CD8-positive, alpha-beta memory T cell (primary cell): ENCODE data around the gene LIPA. TPM values are rescaled to one million over a fixed set of nuclear protein-coding genes. Genes with fewer than 3 reads are reported as not detected.
"Not testable (repeated sequence)": the region's sequence is repeated elsewhere in the genome, so short reads cannot be mapped to it uniquely, and the experiment has no call there.

ENCODE experiments used
- CTCF ChIA-PET: fragments of 350-600 bp; sonication (Branson Sonifier 250); formaldehyde crosslinking; loops from one replicate; lab custom pipeline; 2021; ENCODE audit warnings: antibody characterized with exemption; lab: Charles Lee
- POLR2A ChIA-PET: fragments of 350-600 bp; sonication (Branson Sonifier 250); formaldehyde crosslinking; loops from one replicate; lab custom pipeline; 2021; ENCODE audit warnings: antibody characterized with exemption; lab: Charles Lee
- DNase-seq, 5 donors: peaks; one replicate each; pipeline versions ENCODE4 v3.0.0 to v3.0.0-alpha.2; 2020 to 2022; ENCODE audit warnings: mixed read lengths in 1 of 5
- H3K27ac ChIP-seq: one replicate; pipeline ENCODE4 v1.7.0; 2013; ENCODE audit warnings: low read depth, mild to moderate bottlenecking, low read length, moderate library complexity
- H3K27me3 ChIP-seq: 2 replicates; pipeline ENCODE4 v1.7.0; 2013; ENCODE audit warnings: low read length, mild to moderate bottlenecking; ENCODE audit not compliant: insufficient read depth, poor library complexity, severe bottlenecking
- H3K36me3 ChIP-seq: 2 replicates; pipeline ENCODE4 v1.7.0; 2013; ENCODE audit warnings: mild to moderate bottlenecking, low read length, moderate library complexity; ENCODE audit not compliant: insufficient read depth
- H3K4me1 ChIP-seq: 2 replicates; pipeline ENCODE4 v1.7.0; 2013; ENCODE audit warnings: mild to moderate bottlenecking, low read length, moderate library complexity; ENCODE audit not compliant: insufficient read depth
- H3K4me3 ChIP-seq: 2 replicates; pipeline ENCODE4 v1.7.0; 2013; ENCODE audit warnings: mild to moderate bottlenecking, low read length
- H3K9me3 ChIP-seq: 2 replicates; pipeline ENCODE4 v1.7.0; 2013; ENCODE audit warnings: mild to moderate bottlenecking, low read length
- H3K27ac Mint-ChIP-seq, 8 donors: one replicate each; pipeline ENCODE4 v1.8.0; 2020 to 2021; ENCODE audit warnings: mixed read lengths in 8 of 8, mild to moderate bottlenecking in 6 of 8, inconsistent platforms in 3 of 8, moderate library complexity in 3 of 8
- H3K27me3 Mint-ChIP-seq, 2 donors: one replicate each; pipeline ENCODE4 v1.8.0; 2020 to 2021; ENCODE audit warnings: mixed read lengths in 2 of 2, mild to moderate bottlenecking in 1 of 2, moderate library complexity in 1 of 2
- H3K36me3 Mint-ChIP-seq, 3 donors: one replicate each; pipeline ENCODE4 v1.8.0; 2020 to 2021; ENCODE audit warnings: mixed read lengths in 3 of 3, inconsistent platforms in 1 of 3, mild to moderate bottlenecking in 1 of 3
- H3K4me1 Mint-ChIP-seq, 3 donors: one replicate each; pipeline ENCODE4 v1.8.0; 2020 to 2021; ENCODE audit warnings: mixed read lengths in 3 of 3, inconsistent platforms in 1 of 3, mild to moderate bottlenecking in 1 of 3
- H3K4me3 Mint-ChIP-seq, 7 donors: one replicate each; pipeline ENCODE4 v1.8.0; 2020 to 2021; ENCODE audit warnings: mixed read lengths in 7 of 7, mild to moderate bottlenecking in 6 of 7, moderate library complexity in 4 of 7, inconsistent platforms in 2 of 7
- H3K9me3 Mint-ChIP-seq, 5 donors: one replicate each; pipeline ENCODE4 v1.8.0; 2020 to 2022; ENCODE audit warnings: mixed read lengths in 5 of 5, mild to moderate bottlenecking in 3 of 5, moderate library complexity in 2 of 5, inconsistent platforms in 1 of 5
- polyA plus RNA-seq: library from polyadenylated mRNA; unstranded; fragments of 300-500 nt; fragmentation: Illumina TruSeq; gene quantifications from one replicate; pipeline ENCODE4 v1.2.3, GENCODE V29; 2021
- total RNA-seq, 2 experiments: library from RNA; stranded (reverse); gene quantifications; one replicate each; pipeline ENCODE4 v1.2.3, GENCODE V29; 2021

Gene LIPA
- total and polyA plus RNA-seq, 3 experiments from 2014 or later: 22.9 to 98.0 (median 23.9) TPM

DNA sequence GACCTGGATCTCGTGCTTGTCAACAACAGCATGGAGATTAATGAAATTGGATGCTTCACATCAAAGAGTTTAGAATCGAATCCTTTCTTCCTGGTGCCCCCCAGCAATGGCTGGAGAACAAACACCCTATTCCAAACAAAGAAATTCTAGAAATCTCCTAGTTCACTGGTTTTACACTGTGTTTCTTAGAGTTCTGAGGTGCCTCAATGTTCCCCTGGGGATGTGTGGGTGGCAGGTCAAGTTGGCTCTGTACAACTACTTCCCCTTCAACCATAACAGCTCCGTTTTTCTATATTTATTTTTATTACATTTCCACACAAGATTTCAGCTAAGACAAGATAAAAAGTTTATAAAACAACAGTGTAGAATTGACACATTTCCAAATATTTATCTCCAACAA lies 66.9 kb downstream of the LIPA start:
- H3K9me3 Mint-ChIP-seq: peaks cover 0 to 5% (median 3%) of the 10 kb centered on the region in 5 donors
- no peak overlapping the region for H3K27ac ChIP-seq
- POLR2A ChIA-PET: no interaction called here
- H3K4me3 ChIP-seq: no peak overlapping the region
- H3K4me1 ChIP-seq: no peaks in the 10 kb centered on the region
- H3K4me1 Mint-ChIP-seq: peaks cover 0 to 3% (median 0%) of the 10 kb centered on the region in 3 donors
- H3K27me3 Mint-ChIP-seq: peaks cover 9 to 41% of the 10 kb centered on the region in 2 donors
- no peak overlapping the region for H3K27ac Mint-ChIP-seq
- no peaks in the 10 kb centered on the region for H3K36me3 ChIP-seq
- no peaks in the 10 kb centered on the region for H3K9me3 ChIP-seq
- CTCF ChIA-PET: no interaction called here
- DNase-seq: no peak
- no peak overlapping the region for H3K4me3 Mint-ChIP-seq
- peaks cover 0 to 4% (median 0%) of the 10 kb centered on the region in 3 donors for H3K36me3 Mint-ChIP-seq
- H3K27me3 ChIP-seq: no peaks in the 10 kb centered on the region

DNA sequence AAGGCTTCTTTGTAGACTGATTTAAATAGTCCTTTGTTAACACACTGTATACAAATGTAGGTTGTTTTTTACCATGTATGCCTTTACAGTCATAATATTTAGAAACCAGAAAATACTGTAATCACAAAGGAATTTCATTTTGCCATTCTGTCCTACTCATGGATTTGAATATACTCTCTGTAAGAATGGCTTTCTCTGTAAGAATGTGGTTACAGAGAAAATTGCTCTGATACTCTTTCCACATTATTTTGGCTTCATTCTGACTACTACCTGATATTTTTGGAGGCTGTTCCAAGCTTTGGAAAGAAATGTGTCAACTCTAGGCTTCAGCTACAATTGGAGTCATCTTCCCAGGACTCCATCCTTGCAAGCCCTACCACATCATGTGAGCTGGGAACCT lies 68.0 kb downstream of the LIPA start:
- DNase-seq: no peak
- peaks cover 0 to 4% (median 0%) of the 10 kb centered on the region in 3 donors for H3K36me3 Mint-ChIP-seq
- POLR2A ChIA-PET: no interaction called here
- no peaks in the 10 kb centered on the region for H3K4me1 ChIP-seq
- H3K27me3 ChIP-seq: no peaks in the 10 kb centered on the region
- H3K27ac Mint-ChIP-seq: no peak overlapping the region
- no peak overlapping the region for H3K27ac ChIP-seq
- H3K4me3 ChIP-seq: no peak overlapping the region
- peaks cover 10 to 37% of the 10 kb centered on the region in 2 donors for H3K27me3 Mint-ChIP-seq
- H3K4me3 Mint-ChIP-seq: no peak overlapping the region
- CTCF ChIA-PET: no interaction called here
- H3K9me3 Mint-ChIP-seq: peaks cover 0 to 3% (median under 1%) of the 10 kb centered on the region in 5 donors
- H3K36me3 ChIP-seq: no peaks in the 10 kb centered on the region
- H3K9me3 ChIP-seq: no peaks in the 10 kb centered on the region
- H3K4me1 Mint-ChIP-seq: peaks cover 0 to 3% (median 0%) of the 10 kb centered on the region in 3 donors

DNA sequence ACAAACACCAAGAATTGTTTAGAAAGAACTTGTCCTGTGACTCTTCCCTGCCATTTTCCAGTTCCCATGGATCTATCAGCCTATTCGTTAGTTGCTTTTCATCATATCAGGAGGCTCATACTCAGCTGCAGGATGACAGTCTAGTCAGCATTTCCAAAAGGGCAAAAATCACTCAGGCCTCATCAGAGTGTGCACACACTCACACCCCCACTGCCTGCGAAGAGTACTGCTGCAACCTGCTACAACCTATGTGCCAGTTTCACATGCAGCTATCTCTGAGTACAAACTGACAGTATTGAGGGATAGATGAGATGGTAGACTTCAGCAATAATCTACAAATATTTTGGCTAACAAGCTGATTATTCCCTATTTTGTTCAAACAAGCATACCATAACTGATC lies 68.7 kb downstream of the LIPA start:
- Mint-ChIP-seq H3K27me3 (peaks cover 6 to 37% of the 10 kb centered on the region in 2 donors), H3K36me3 (peaks cover 0 to 4% (median 0%) of the 10 kb centered on the region in 3 donors), H3K4me1 (peaks cover 0 to 3% (median 0%) of the 10 kb centered on the region in 3 donors), H3K27ac (no peak overlapping the region), H3K4me3 (no peak overlapping the region), H3K9me3 (peaks cover 0 to 3% (median 0%) of the 10 kb centered on the region in 5 donors)
- CTCF ChIA-PET: no interaction called here
- Histone ChIP-seq H3K9me3 (no peaks in the 10 kb centered on the region), H3K4me3 (no peak overlapping the region), H3K27ac (no peak overlapping the region), H3K27me3 (no peaks in the 10 kb centered on the region), H3K4me1 (no peaks in the 10 kb centered on the region), H3K36me3 (no peaks in the 10 kb centered on the region)
- no peak for DNase-seq
- POLR2A ChIA-PET: no interaction called here

DNA sequence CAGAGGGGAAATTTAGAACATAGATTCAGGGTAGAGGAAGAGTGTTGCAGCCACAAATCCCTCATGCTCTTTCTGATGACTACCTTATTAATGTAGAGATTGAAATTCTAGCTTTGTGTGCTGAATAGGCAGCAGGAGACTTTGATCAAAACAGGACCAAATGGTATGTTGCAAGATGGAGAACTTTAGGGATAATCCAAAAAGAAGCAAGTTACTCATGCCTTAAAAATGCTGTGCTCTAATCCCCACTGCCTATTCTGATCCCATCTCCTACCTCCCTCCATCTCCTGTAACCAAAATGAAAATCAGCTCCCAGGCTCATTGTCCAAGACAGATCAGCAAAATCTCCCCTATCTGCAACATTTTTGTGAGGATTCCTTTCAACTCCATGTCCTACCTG lies 75.8 kb downstream of the LIPA start:
- ChIA-PET POLR2A (no interaction called here), CTCF (interaction anchor here (0.8 kb wide), 1 partner anchor 146 kb away, joined by 3 read pairs; no protein-coding TSS in a partner anchor)
- Mint-ChIP-seq H3K36me3 (peaks cover 0 to 4% (median 0%) of the 10 kb centered on the region in 3 donors), H3K4me1 (no peaks in the 10 kb centered on the region), H3K27ac (no peak overlapping the region), H3K27me3 (peaks cover 6 to 36% of the 10 kb centered on the region in 2 donors), H3K9me3 (peaks cover 0 to 3% (median 0%) of the 10 kb centered on the region in 5 donors), H3K4me3 (no peak overlapping the region)
- no peak overlapping the region for H3K4me3 ChIP-seq
- no peak overlapping the region for H3K27ac ChIP-seq
- no peaks in the 10 kb centered on the region for H3K4me1 ChIP-seq
- H3K9me3 ChIP-seq: no peaks in the 10 kb centered on the region
- no peak for DNase-seq
- no peaks in the 10 kb centered on the region for H3K27me3 ChIP-seq
- H3K36me3 ChIP-seq: no peaks in the 10 kb centered on the region

DNA sequence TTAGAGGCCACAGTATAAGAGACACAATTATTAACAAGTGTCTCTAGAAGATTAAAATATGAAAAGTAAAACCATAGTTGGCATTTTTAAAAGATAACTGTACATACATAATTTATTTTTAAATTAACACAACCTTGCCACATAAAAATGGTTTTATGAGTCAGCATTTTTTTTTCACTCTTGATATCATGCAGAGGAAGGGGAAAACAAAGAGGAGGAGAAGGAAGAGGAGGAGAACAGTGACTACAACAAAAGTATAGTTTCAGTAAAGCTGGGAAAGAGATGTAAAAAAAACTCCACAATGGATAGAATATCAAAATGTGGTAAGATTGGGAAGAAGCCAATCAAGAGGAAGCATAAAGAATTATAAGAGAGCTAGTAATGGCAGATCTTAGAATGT lies 78.5 kb downstream of the LIPA start:
- no peaks in the 10 kb centered on the region for H3K4me1 Mint-ChIP-seq
- H3K36me3 Mint-ChIP-seq: no peaks in the 10 kb centered on the region
- POLR2A ChIA-PET: no interaction called here
- H3K36me3 ChIP-seq: no peaks in the 10 kb centered on the region
- peaks cover 9 to 41% of the 10 kb centered on the region in 2 donors for H3K27me3 Mint-ChIP-seq
- H3K27ac Mint-ChIP-seq: no peak overlapping the region
- CTCF ChIA-PET: no interaction called here
- no peak for DNase-seq
- H3K27ac ChIP-seq: no peak overlapping the region
- no peak overlapping the region for H3K4me3 Mint-ChIP-seq
- H3K27me3 ChIP-seq: no peaks in the 10 kb centered on the region
- H3K4me1 ChIP-seq: no peaks in the 10 kb centered on the region
- H3K9me3 ChIP-seq: no peaks in the 10 kb centered on the region
- no peak overlapping the region for H3K4me3 ChIP-seq
- no peaks in the 10 kb centered on the region for H3K9me3 Mint-ChIP-seq

DNA sequence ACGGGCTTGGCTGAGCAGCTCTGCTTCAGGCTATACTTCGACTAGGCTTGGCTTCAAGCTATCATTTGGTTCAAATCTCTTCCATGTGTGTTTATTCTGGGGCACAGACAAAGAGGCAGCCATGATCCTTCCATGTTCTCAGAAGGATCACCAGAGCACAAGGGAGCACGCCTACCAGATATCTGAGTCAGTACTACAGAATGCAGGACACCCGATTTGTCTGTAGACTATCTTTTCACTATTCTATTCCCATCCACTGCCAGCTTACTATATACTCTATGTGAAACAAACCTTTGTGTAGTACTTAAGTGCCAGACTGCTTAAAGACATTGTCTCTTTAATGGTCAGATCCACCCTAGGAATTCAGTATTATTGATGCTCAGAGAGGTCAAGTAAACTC lies 79.6 kb downstream of the LIPA start:
- Mint-ChIP-seq H3K36me3 (no peaks in the 10 kb centered on the region), H3K27ac (no peak overlapping the region), H3K9me3 (no peaks in the 10 kb centered on the region), H3K4me3 (no peak overlapping the region), H3K27me3 (peaks cover 9 to 41% of the 10 kb centered on the region in 2 donors), H3K4me1 (no peaks in the 10 kb centered on the region)
- H3K36me3 ChIP-seq: no peaks in the 10 kb centered on the region
- H3K9me3 ChIP-seq: no peaks in the 10 kb centered on the region
- ChIA-PET POLR2A (no interaction called here), CTCF (interaction anchor here (1.5 kb wide), 1 partner anchor 143 kb away, joined by 3 read pairs; no protein-coding TSS in a partner anchor)
- no peak for DNase-seq
- H3K27me3 ChIP-seq: no peaks in the 10 kb centered on the region
- H3K27ac ChIP-seq: no peak overlapping the region
- H3K4me3 ChIP-seq: no peak overlapping the region
- H3K4me1 ChIP-seq: no peaks in the 10 kb centered on the region

DNA sequence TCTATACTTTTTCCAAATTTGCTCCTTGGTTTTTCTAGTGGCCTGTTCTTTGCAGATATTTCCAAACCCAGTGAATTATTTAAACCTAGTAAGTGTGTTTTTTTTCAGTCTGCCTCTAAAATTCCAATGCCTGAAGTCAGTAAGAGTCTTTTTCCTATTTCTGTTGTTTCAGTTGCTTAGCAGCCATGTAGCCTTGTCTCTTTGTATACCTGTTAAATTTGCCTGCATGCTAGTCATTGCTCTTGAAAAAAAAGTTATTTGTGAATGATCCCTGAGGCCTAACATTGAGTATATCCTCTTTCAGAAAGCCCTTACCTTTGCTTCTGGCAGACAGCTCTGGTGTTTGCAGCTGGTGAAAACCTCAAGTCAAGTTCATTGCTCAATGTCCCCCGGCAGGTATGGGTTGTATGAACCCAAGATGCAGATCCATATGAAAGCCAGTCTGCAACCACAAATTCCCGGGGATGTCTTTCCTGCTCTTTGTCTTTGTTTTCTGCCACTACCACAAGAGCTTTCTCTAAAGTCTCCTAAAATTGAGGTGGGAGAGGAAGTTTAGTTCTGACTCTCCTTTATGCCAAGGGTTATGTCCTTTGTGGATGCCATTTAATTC lies 80.2 kb downstream of the LIPA start:
- Mint-ChIP-seq H3K4me1 (no peaks in the 10 kb centered on the region), H3K27ac (no peak overlapping the region), H3K36me3 (no peaks in the 10 kb centered on the region), H3K4me3 (no peak overlapping the region), H3K9me3 (no peaks in the 10 kb centered on the region), H3K27me3 (peaks cover 9 to 44% of the 10 kb centered on the region in 2 donors)
- POLR2A ChIA-PET: no interaction called here
- CTCF ChIA-PET: interaction anchor here (1.5 kb wide), 1 partner anchor 142 kb away, joined by 3 read pairs; no protein-coding TSS in a partner anchor
- Histone ChIP-seq H3K27ac (no peak overlapping the region), H3K36me3 (no peaks in the 10 kb centered on the region), H3K4me1 (no peaks in the 10 kb centered on the region), H3K4me3 (no peak overlapping the region), H3K27me3 (no peaks in the 10 kb centered on the region), H3K9me3 (no peaks in the 10 kb centered on the region)
- DNase-seq: no peak

DNA sequence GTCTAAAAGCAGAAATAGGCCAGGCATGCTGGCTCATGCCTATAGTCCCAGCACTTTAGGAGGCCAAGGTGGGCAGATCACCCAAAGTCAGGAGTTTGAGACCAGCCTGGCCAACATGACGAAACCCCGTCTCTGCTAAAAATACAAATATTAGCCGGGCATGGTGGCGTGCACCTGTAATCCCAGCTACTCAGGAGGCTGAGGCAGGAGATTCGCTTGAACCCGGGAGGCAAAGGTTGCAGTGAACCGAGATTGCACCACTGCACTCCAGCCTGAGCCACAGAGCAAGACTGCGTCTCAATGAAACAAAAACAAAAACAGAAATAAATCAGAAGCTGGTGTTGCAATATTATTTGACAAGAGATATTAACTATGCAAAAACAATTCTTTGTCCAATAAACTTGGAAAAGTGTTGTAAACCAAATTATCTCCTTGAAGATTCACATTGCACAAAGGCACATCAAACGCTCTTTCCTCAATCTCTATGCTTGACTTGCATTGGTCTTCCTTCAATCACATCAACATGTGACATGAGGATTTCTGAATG lies 83.1 kb downstream of the LIPA start:
- CTCF ChIA-PET, H3K36me3 Mint-ChIP-seq, H3K27ac ChIP-seq, H3K9me3 ChIP-seq, H3K9me3 Mint-ChIP-seq, H3K4me3 ChIP-seq, H3K4me1 ChIP-seq, POLR2A ChIA-PET, H3K36me3 ChIP-seq, H3K4me3 Mint-ChIP-seq, H3K27ac Mint-ChIP-seq, H3K27me3 ChIP-seq, DNase-seq: not testable (repeated sequence)
- H3K4me1 Mint-ChIP-seq: peaks cover 11 to 12% (median 11%) of the 10 kb centered on the region in 3 donors
- H3K27me3 Mint-ChIP-seq: peaks cover 5 to 47% of the 10 kb centered on the region in 2 donors
